ENCODE measurements around the gene GLIS2.

- no peak for TF ChIP-seq POLR2AphosphoS5 (IDR thresholded peaks at IDR 0.05; ENCODE audit: low read depth, low read length)
- TF ChIP-seq, protein P1, sequence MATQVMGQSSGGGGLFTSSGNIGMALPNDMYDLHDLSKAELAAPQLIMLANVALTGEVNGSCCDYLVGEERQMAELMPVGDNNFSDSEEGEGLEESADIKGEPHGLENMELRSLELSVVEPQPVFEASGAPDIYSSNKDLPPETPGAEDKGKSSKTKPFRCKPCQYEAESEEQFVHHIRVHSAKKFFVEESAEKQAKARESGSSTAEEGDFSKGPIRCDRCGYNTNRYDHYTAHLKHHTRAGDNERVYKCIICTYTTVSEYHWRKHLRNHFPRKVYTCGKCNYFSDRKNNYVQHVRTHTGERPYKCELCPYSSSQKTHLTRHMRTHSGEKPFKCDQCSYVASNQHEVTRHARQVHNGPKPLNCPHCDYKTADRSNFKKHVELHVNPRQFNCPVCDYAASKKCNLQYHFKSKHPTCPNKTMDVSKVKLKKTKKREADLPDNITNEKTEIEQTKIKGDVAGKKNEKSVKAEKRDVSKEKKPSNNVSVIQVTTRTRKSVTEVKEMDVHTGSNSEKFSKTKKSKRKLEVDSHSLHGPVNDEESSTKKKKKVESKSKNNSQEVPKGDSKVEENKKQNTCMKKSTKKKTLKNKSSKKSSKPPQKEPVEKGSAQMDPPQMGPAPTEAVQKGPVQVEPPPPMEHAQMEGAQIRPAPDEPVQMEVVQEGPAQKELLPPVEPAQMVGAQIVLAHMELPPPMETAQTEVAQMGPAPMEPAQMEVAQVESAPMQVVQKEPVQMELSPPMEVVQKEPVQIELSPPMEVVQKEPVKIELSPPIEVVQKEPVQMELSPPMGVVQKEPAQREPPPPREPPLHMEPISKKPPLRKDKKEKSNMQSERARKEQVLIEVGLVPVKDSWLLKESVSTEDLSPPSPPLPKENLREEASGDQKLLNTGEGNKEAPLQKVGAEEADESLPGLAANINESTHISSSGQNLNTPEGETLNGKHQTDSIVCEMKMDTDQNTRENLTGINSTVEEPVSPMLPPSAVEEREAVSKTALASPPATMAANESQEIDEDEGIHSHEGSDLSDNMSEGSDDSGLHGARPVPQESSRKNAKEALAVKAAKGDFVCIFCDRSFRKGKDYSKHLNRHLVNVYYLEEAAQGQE (IDR thresholded peaks at IDR 0.05; ENCODE audit: insufficient read depth in 1 of 2, low read depth in 2 of 2, low read length in 2 of 2), result no peak
- TF ChIP-seq FOXP2 (optimal IDR thresholded peaks at IDR 0.05; ENCODE audit: borderline replicate concordance, extremely low read depth, extremely low read length, insufficient read depth), result no peak
- no peak for TF ChIP-seq SIN3A (IDR thresholded peaks at IDR 0.05; ENCODE audit: borderline replicate concordance, insufficient read depth, low read length)
Observed at GRCh38 chr16:4386451-4386805, 70.6 kb downstream of the GLIS2 start.
